Stimulated activated CD8-positive, alpha-beta memory T cell treated with anti-CD3 and anti-CD28 coated beads, Interleukin-2, amount 100 ng/mL, for 1 hour (primary cell): ENCODE data around the gene MREG.

Experiments used
- DNase-seq, 2 donors: peaks; one replicate each; pipeline ENCODE4 v3.0.0-alpha.2; 2020; ENCODE audit warnings: low read depth in 2 of 2

The MREG gene, protein sequence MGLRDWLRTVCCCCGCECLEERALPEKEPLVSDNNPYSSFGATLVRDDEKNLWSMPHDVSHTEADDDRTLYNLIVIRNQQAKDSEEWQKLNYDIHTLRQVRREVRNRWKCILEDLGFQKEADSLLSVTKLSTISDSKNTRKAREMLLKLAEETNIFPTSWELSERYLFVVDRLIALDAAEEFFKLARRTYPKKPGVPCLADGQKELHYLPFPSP

DNA sequence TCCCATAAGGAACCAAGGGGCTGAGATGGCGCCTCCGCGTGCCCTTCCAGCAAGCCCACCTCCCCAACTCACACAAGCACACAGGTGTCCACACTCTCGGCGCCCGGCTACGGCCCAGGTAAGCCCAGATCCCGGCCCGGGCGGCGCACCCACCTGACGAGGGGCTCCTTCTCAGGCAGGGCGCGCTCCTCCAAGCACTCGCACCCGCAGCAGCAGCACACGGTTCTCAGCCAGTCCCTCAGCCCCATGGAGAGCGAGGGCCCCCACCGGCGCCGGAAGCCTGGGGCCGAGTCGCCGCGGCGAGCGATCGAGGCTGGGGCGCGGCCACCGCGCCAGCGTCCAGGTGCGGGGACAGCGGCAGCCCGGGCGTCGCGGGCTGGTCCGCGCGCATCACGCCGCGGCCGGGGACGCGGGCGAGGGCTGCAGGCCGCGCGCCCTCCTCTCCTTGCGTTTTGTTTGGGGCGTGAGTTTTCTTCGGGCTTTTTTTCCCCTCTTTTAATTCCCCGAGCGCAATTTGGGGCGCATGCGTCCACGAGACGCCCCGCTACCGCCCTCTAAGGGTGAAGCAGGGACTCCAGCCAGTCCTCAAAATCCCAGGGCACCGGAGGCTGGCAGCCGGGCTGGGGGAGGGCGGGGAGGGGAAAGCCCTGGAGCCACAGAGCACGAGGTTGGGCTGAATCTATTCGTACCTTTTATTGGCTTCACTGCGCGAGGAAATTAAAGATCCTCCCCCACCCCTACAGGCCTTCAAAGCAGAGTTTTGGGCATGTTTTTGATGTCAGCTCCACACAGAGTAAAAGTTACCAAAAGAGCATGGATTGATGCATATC lies at the start of gene MREG:
Gene MREG, minus strand, starts transcription at position 472 of the 830 bp plus-strand sequence. Its CDS starts 224 bp downstream, at position 248.
- DNase-seq, result peak; percentile 52 to 69

DNA sequence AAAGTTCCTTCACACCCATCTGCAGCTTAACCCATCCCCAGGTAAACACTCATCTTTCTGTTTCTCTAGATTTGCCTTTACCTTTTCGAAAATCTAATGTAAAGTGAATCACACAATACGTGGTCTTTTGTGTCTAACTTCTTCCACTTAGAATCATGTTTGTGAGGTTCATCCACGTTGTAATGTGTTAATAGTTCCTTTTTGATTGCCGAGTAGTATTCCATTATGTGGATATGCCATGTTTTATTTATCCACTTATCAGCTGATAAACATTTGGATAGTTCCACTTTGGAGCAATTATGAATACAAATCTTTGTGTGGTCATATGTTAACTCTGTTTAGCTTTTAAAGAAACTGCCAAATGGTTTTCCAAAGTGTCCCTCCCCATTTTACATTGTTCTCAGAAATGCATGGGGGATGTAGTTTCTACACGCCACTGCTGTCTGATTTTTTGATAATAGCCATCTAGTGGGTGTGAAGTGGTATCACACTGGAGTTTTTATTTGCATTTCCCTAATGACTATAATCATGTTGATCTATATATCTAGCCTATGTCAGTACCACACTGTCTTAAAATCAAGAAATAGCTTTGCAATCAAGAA lies 46.0 kb upstream of the MREG start:
- DNase-seq, result no peak

DNA sequence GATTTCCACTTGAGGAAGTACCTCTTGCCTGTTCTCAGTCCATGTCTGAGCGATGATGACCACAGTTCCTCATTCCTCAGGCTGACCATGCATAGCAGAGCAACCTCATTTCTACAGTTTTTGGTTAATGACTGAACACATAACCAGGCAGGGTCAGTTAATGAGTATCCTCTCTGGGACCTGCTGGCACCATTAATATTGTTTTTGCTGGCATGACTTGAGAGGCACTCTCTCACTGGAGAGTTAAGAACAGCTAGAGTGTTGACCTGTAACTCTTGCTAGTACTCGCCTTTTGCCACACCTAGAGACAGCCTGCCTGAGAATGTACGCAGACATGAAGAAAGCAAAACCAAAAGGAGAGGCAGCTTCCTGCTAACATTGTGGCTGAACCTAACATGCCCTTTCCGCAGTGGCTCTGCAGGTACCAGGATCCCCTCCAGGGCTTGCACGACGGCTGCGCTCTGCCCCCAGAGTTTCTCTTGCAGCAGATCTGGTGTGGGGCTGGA lies 44.4 kb upstream of the MREG start:
- peak in 1 of 2 donors; percentile 19 for DNase-seq

DNA sequence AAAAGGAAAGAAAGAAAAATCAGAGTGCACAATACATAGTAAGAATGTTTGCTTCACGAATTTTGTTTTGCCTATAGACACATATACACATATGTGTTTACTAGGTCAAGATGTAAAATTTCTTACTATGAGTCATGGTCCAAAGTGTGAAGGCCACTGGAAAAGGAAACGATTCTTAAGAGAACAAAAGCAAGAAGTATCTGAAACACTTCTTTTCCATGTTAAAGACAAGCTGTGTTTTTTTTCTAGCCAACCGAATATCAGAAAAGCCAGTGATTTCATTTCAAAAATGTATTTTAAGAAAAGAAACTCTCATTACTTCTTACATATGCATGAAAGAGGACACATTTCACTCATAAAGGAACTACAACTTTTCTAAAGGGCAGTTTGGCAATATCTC lies 43.4 kb upstream of the MREG start:
- DNase-seq, result no peak

DNA sequence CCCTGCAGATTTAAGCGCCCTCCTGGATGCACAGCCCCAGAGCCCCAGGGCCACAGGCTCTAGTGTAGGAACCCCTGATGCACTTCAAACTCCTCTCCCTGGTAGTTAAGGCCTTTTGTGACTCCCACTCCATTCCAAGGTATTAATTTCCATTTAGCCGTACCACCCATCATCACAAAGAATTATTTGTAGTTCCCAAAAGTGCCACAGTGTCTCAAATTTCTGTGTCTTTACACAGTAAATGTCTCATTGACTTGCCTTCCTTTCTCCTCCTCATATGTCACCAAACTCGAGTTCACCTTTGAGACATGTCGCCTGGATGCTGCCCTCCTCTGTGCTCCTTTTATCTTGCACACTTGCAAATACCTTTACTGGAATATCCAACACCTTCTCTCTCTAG lies 42.3 kb upstream of the MREG start:
- DNase-seq, result no peak

DNA sequence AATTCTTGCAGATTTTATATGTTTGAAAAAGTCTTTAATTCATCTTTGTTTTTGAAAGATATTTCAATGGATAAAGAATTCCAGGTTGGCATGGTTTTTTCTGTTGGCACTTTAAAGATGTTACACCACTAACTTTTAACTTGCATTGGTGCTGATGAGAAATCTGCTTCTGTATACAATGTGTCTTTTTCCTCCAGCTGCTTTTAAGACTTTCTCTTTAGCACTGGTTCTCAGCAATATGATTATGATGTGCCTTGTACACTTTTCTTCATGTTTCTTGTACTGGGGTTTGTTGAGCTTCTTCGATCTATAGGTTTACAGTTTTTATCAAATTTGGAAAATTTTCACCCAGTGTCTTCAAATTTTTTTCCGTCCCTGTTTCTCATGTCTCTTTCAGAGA lies 39.1 kb upstream of the MREG start:
- DNase-seq, result no peak

DNA sequence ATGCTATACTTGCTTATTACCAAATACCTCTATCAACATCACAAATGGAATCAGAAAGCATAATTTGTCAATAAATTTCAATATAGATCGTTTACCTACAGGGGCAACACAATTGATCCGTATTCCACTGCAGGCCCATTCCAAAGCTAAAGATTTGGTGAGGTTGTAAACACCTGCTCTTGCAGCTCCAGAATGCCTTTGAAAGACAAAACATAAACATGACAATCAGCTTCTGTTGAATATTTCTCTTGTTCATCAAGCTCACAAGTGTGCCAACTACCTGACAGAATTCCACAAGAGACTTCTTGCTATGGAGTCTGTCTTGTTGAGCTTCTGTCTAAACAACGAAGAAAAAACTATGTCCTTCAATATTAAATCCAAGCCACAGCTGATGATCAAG lies 38.0 kb upstream of the MREG start:
- DNase-seq, result no peak

DNA sequence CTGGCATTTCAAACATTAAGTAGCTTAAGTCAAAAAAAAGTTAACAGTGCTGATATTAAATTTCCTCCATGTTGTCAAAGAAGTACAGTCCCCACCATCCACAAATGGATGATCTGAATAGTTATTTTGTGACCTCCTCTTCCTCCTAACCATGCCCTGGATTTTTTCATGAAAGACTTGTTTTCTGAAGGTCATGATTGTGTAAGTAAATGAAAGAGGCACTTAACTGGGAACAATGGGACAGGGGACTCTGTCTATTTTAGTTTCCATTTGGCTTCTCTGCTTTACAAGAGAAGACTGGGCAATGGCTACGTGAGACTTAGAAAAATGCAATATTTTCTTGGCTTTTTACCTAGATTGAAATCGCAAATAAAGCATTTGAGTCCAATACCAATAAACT lies 36.1 kb upstream of the MREG start:
- no peak for DNase-seq

DNA sequence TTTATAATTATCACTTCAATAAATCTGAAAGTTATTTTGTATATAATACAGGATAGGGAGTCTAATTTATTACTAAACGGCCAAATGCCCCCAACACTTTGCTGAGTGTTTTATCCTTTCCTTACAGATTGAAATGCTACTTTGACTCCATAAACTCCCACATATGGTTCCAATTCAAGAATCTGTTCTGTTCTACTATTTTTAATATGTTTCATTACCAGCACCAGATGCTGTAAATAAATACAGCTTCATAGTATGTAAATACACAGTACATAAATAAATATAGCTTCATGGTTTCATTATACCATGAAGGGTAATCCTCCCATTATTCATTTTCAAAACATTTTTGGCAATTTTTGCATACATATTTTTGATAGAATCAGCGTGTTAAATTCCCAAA lies 34.0 kb upstream of the MREG start:
- no peak for DNase-seq

DNA sequence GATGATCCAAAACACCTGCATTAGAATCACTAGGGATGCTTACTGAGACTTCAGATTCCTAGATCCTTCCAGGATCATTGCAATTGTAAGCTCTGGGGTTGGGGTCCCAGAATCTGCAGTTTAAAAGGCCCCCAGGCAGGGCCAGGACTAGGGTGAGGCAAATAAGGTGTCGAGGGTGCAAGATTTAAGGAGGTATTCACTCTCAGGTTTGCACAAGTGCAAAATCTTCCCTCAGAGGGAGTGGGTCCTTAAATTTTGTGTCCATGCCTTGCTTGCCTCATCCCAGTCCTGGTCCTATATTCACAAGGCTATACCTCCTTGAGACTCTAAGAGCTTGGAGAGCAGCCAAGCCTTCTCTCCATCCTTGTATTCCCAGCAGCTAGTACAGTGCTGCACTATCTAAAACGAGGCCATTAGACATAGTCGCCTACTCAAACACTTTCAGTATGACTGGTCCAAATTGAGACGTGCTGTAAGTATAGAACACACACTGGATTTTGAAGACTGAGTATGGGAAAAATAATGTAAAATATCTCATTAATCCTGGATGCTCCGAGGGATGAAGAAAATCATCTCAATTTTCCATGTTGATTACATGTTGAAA lies 31.6 kb upstream of the MREG start:
- DNase-seq, result no peak

DNA sequence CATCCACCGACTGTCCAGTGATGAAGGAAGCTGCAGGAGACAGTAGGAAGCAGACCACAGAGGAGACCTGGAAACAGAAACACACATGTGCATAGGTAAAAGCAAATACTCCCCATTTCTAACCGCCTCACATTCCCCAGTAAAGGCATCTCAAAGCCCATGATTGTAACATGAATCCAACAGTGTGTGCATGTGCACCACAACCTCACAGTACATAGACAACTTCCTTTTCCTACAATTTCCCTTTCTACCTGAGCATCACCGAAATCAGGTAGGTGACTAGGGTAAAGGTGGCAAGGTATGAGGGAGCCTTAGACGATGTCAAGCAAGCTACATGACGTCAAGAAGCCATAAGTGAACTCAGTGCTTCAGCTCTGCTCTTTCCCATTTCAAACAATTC lies 30.6 kb upstream of the MREG start:
- no peak for DNase-seq

DNA sequence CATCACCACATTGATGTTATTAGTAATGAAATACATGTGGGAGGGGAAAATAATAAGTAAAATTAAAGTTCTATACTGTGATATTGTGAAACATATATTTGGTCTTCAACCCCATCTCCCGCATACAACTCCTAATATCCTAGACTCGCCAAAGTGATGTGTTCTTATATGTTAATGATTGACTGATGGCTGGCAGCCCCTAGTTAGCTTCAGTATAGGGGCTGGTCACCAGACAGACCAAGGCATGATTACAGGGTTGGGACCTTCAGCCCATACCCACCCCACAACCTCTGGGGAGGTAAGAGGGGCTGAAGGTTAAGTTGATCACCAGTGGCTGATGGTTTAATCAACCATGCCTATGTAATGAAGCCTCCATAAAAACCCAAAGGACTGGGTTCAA lies 28.1 kb upstream of the MREG start:
- DNase-seq, result no peak

DNA sequence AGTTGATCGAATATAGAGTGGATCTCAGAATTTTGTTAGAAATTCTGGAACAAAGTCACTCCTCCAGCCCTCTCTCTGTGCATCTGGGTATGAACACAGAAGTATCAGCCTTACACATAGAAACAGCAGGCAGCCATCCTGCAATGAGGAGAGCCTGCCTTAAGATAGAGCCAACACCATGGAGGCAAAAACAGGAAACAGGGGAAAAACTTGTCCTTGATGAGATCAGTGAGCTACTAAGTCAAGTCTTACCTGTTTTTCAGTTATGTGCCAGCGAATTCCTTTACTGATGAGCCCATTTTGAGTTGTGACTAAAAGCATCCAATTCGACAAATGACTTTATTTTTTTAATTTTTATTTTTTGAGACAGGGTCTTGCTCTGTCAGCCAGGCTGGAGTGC lies 26.6 kb upstream of the MREG start:
- no peak for DNase-seq

DNA sequence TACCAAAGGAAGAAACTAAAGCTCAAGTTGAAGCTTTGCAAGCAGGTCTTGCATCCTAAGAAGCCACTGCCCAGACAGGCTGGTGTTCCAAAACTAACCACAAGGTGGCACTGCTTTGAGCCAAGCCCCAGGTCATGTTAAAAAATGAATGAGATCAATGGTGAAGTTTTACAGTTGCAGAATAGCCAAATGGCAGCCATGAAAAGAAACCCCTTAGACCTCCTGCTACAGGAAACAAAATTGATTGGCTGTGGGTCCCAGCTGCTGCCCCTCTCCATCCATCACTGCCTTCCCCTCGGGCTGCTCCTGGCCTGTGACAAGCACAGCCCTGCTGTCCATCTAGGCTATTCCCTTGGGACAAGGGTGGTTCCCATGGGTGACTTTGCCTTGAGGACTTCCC lies 20.7 kb upstream of the MREG start:
- peak; percentile 59 to 62 for DNase-seq

DNA sequence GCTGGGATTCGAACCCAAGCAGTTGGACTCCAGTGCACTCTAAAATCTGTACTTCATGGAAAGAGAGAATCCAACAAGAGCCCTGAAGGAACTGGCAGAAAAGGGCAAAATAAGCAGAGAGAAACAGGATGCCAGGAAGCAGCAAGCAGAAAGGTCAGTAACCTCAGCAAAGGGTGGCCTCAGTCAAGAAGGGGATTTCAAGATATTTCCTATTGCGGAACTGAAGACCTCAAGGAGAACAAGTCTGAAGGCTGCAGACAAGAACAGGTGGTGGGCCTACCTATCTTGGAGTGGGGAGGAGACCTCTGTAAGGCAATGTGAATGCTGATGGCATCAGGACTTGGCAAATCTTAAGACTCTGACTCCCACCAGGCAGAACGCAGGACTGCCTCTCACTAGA lies 20.1 kb upstream of the MREG start:
- DNase-seq, result no peak

DNA sequence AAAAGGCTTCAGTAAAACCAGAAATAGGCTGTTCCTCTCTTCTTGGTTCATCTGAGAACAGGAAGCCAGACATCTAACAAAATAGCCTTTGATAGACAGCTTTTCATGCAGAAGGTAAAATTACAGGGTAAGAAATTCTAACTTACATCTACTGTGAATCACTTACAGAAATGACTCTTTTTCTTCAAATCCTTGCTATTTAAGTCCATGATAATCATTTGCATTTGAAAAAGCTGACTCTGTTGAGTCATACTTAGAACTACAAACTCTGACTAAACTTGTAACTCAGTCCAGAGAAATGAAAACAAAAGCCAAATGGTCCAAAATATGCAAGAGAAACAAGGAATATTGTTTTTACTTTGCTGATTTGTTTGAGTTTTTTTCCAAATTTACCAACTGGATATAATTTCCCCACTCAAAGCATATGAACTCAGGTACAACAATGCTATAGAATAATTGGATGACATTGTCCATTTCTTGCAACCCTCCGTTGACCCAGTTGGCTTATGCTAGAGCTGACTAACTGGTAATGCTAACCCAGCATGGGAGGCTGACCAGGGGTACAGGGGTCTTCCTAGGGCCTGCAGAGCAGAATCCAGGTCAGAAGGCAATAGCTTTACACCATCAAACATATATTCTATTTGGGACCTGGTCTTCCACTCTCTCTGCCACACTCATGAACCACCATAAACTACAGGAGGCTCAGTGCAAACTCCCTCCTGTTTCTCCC lies 18.8 kb upstream of the MREG start:
- no peak for DNase-seq

DNA sequence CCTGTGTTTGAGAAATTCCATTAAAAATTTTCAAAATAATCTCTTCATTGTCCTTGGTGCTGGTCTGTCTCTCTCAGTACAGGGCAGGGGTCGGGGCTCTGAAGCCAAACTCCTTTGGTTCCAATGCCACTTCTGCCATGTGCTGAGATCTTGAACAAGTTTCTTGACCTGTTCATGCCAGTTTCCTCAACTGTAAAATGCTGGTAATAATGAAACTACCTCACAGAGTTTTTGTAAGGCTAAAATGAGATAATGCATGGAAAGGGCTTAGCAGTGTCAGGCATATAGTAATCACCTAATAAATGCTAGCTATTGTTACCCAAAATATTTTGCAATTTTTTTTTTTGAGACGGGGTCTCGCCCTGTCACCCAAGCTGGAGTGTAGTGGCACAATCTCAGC lies 16.9 kb upstream of the MREG start:
- no peak for DNase-seq

DNA sequence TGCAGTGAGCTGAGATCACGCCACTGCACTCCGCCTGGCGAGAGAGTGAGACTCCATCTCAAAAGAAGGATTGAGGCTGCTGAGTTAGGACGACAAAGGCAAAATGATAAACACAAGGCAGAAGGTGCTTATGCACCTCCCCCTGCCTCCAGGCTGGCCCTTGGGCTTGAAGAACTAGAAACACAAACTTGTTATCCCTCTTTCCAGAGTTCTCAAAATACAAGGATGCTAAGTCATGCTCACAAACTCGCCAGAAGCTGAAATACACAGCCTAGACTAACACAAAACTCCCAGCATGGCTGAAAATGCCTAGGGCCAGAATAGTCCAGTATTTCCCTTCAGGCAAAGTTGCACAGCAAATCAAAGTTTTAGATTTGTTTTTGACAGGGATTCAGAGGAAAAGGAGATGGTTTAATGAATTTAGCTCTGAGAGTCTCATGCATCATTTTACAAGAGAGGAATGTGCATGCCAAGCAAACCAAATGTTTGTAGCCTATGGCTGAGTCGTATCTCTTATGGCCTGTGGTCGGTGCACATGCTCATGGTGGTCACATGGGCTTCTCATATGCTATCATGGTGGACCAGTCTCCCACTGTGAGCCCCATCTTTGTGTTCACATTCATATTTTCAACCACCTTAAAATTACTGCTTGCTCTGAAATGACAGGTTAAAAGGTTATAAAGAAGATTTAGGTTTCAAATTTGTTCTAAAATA lies 16.2 kb upstream of the MREG start:
- no peak for DNase-seq

DNA sequence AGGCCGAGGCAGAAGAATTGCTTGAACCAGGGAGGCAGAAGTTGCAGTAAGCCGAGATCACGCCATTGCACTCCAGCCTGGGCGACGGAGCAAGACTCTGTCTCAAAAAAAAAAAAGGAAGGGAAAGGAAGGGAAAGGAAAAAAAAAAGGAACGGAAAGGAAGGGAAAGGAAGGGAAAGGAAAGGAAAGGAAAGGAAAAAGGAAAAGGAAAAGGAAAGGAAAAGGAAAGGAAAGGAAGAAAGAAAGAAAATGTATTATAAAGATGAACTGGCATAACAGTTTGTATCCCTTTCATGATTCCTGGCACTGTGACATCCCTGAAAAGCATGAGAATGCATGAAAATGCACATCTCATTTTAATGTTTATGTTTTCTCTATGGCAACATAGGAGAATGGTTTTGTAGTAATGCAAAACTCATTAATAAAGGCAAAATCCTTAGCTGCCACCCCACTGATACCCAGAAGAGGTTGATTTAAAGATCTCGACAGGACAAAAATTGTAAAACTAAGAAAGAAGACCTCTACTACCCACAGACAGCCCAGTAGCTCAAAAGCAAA lies 11.5 kb upstream of the MREG start:
- DNase-seq, result no peak

DNA sequence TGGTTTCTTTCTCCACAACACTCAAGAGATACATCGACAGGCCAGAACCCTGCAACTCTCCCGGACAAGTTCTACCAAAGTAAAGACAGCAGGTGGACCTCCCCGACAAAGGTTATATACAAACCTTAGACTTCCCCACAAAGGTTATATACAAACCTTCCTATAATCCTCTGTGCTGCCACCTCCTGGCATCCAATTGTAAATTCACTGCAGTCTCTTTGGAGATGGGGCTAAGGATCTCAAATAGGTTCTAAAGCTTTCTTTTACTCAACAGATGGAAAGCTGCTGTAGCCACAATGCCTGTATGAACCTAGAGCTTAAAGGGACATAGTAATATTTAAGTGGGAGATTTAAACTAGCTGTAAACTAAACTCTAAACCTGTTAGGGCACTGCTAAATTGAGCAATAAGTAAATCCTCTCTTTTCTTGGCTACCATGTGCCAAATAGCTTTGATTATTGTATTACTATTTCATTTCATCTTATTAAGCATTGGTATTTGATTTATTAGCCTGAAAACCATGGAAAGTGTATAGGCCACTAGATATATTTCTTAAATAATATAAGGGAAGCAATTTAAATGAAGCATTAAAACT lies 9.8 kb upstream of the MREG start:
- no peak for DNase-seq
